H1 (cell line): ENCODE results near the gene COPS6. TPM values are rescaled to one million over a fixed set of nuclear protein-coding genes. Genes with fewer than 3 reads are reported as not detected.

Experiments used
- CTCF ChIA-PET: fragments of 300-600 bp; sonication (Branson Sonifier 250); formaldehyde crosslinking; loops from one replicate; lab custom pipeline; 2021; ENCODE audit not compliant: partially characterized antibody; lab: Charles Lee
- POLR2A ChIA-PET: fragments of 300-600 bp; sonication (Branson Sonifier 250); formaldehyde crosslinking; loops from one replicate; lab custom pipeline; 2021; ENCODE audit warnings: inconsistent platforms; ENCODE audit not compliant: partially characterized antibody; lab: Charles Lee
- DNase-seq, 2 experiments: peaks; one replicate each; pipeline versions ENCODE4 v3.0.0 to v3.0.0-alpha.2; 2010 to 2022; ENCODE audit warnings: low spot score in 2 of 2, low read depth in 1 of 2, mixed read lengths in 1 of 2
- FAIRE-seq: peaks from 2 replicates; lab custom pipeline; 2011; peaks lifted over from hg19 to GRCh38; lab: Jason Lieb, UNC
- H2AFZ ChIP-seq: 2 replicates; pipeline ENCODE4 v1.8.1; 2012; ENCODE audit warnings: low read length, inconsistent platforms
- H2AK5ac ChIP-seq: 2 replicates; pipeline ENCODE4 v1.6.1; 2013; ENCODE audit warnings: low read depth, low read length
- H2BK120ac ChIP-seq: replicated peaks from 2 replicates; pipeline ENCODE3; 2013; ENCODE audit warnings: low read depth, low read length, inconsistent platforms
- H2BK12ac ChIP-seq: 2 replicates; pipeline ENCODE4 v1.6.1; 2013; ENCODE audit warnings: low read depth, low read length
- H2BK15ac ChIP-seq: 2 replicates; pipeline ENCODE4 v1.6.1; 2013; ENCODE audit warnings: low read length
- H2BK20ac ChIP-seq: 2 replicates; pipeline ENCODE4 v1.6.1; 2013; ENCODE audit warnings: low read length
- H2BK5ac ChIP-seq: 2 replicates; pipeline ENCODE4 v1.6.1; 2013; ENCODE audit warnings: low read depth, low read length
- H3K14ac ChIP-seq: 2 replicates; pipeline ENCODE4 v1.6.1; 2013; ENCODE audit warnings: inconsistent platforms; ENCODE audit not compliant: insufficient read length
- H3K18ac ChIP-seq: 2 replicates; pipeline ENCODE4 v1.6.1; 2013; ENCODE audit warnings: low read length; ENCODE audit errors: extremely low read depth
- H3K23ac ChIP-seq: 2 replicates; pipeline ENCODE4 v1.6.1; 2013; ENCODE audit warnings: inconsistent platforms; ENCODE audit not compliant: insufficient read length
- H3K23me2 ChIP-seq: 2 replicates; pipeline ENCODE4 v1.6.1; 2013; ENCODE audit warnings: low read depth, low read length
- H3K27ac ChIP-seq: 2 replicates; pipeline ENCODE4 v1.6.1; 2011; ENCODE audit warnings: low read depth, low read length, inconsistent platforms
- H3K27me3 ChIP-seq, 4 experiments: replicated peaks in 1 of 4; 1 replicate in 1 of 4; 2 replicates in 3 of 4; pipeline versions ENCODE4 v1.6.1 to v1.8.1; 2011 to 2013; ENCODE audit warnings: low read length in 3 of 4, mild to moderate bottlenecking in 3 of 4, inconsistent platforms in 2 of 4, mixed read lengths in 2 of 4, moderate library complexity in 1 of 4; ENCODE audit not compliant: control insufficient read depth in 3 of 4, insufficient read depth in 3 of 4; ENCODE audit errors: extremely low read depth in 1 of 4
- H3K36me3 ChIP-seq, 4 experiments: 2 replicates each; pipeline versions ENCODE4 v1.6.1 to v1.8.1; 2011 to 2013; ENCODE audit warnings: mild to moderate bottlenecking in 4 of 4, low read length in 3 of 4, moderate library complexity in 2 of 4, control low read depth in 1 of 4, inconsistent platforms in 1 of 4; ENCODE audit not compliant: insufficient read depth in 4 of 4, control insufficient read depth in 2 of 4
- H3K4ac ChIP-seq: replicated peaks from 2 replicates; pipeline ENCODE3; 2013; ENCODE audit warnings: low read length, low read depth, mixed read lengths, inconsistent platforms; ENCODE audit not compliant: insufficient read length
- H3K4me1 ChIP-seq, 4 experiments: replicated peaks in 1 of 4; 1 replicate in 1 of 4; 2 replicates in 3 of 4; pipeline versions ENCODE4 v1.6.1 to v1.8.1; 2011 to 2013; ENCODE audit warnings: low read length in 3 of 4, inconsistent platforms in 2 of 4, mixed read lengths in 1 of 4; ENCODE audit not compliant: insufficient read depth in 4 of 4, control insufficient read depth in 3 of 4
- H3K4me2 ChIP-seq, 2 experiments: 2 replicates each; pipeline versions ENCODE4 v1.6.1 to v1.8.1; 2011 to 2013; ENCODE audit warnings: low read depth in 2 of 2, low read length in 2 of 2, control low read depth in 1 of 2, inconsistent platforms in 1 of 2, mild to moderate bottlenecking in 1 of 2; ENCODE audit not compliant: insufficient read depth in 1 of 2
- H3K4me3 ChIP-seq, 4 experiments: fragments of 200-600, 300-600 bp in 1 of 4; sonication (generic), shearing (Covaris generic), sonication (Bioruptor Twin) in 1 of 4; 2 replicates each; pipeline versions ENCODE4 v1.5.1 to v1.8.1; 2011 to 2016; ENCODE audit warnings: low read length in 4 of 4, low read depth in 3 of 4, control low read depth in 2 of 4, inconsistent platforms in 2 of 4, mild to moderate bottlenecking in 2 of 4, mixed read lengths in 1 of 4, moderate library complexity in 1 of 4; ENCODE audit not compliant: insufficient read depth in 2 of 4; ENCODE audit errors: extremely low read depth in 1 of 4
- H3K56ac ChIP-seq: replicated peaks from 2 replicates; pipeline ENCODE3; 2013; ENCODE audit warnings: low read depth, mild to moderate bottlenecking, mixed read lengths, low read length, inconsistent platforms; ENCODE audit not compliant: insufficient read length
- H3K79me1 ChIP-seq: 2 replicates; pipeline ENCODE4 v1.6.1; 2013; ENCODE audit warnings: low read depth, low read length, control low read depth
- H3K79me2 ChIP-seq, 2 experiments: 2 replicates each; pipeline versions ENCODE4 v1.6.1 to v1.8.1; 2012 to 2013; ENCODE audit warnings: low read length in 2 of 2, mild to moderate bottlenecking in 2 of 2, inconsistent platforms in 1 of 2; ENCODE audit not compliant: insufficient read depth in 2 of 2, control insufficient read depth in 1 of 2
- H3K9ac ChIP-seq, 4 experiments: replicated peaks in 1 of 4; 1 replicate in 1 of 4; 2 replicates in 3 of 4; pipeline versions ENCODE4 v1.6.1 to v1.8.1; 2011 to 2013; ENCODE audit warnings: low read depth in 3 of 4, low read length in 3 of 4, control low read depth in 2 of 4, mild to moderate bottlenecking in 2 of 4, moderate library complexity in 2 of 4, inconsistent platforms in 1 of 4; ENCODE audit errors: extremely low read depth in 1 of 4
- H3K9me3 ChIP-seq, 2 experiments: 2 replicates each; pipeline versions ENCODE4 v1.6.1 to v1.8.1; 2012 to 2013; ENCODE audit warnings: mild to moderate bottlenecking in 2 of 2, moderate library complexity in 2 of 2, control low read depth in 1 of 2, inconsistent platforms in 1 of 2, low read depth in 1 of 2, low read length in 1 of 2, mixed read lengths in 1 of 2; ENCODE audit not compliant: insufficient read depth in 2 of 2
- H4K20me1 ChIP-seq, 2 experiments: replicated peaks in 1 of 2; 2 replicates each; pipeline versions ENCODE3 to v1.8.1; 2011 to 2013; ENCODE audit warnings: inconsistent platforms in 2 of 2, low read length in 2 of 2, mild to moderate bottlenecking in 1 of 2; ENCODE audit not compliant: insufficient read depth in 2 of 2, control insufficient read depth in 1 of 2
- H4K5ac ChIP-seq: 2 replicates; pipeline ENCODE4 v1.6.1; 2013; ENCODE audit warnings: low read length, low read depth, mixed read lengths, inconsistent platforms; ENCODE audit not compliant: insufficient read length
- H4K8ac ChIP-seq: 2 replicates; pipeline ENCODE4 v1.8.0; 2013; ENCODE audit warnings: mild to moderate bottlenecking, moderate library complexity, low read length, inconsistent platforms; ENCODE audit not compliant: insufficient read depth; ENCODE audit errors: extremely low read depth
- H4K91ac ChIP-seq: replicated peaks from 2 replicates; pipeline ENCODE3; 2013; ENCODE audit warnings: low read length, mixed read lengths, inconsistent platforms; ENCODE audit not compliant: insufficient read length
- E2F6 ChIP-seq: IDR thresholded peaks from 2 replicates; pipeline ENCODE4 v1.6.1; 2012; ENCODE audit warnings: inconsistent platforms
- POLR2AphosphoS5 ChIP-seq: IDR thresholded peaks from 2 replicates; pipeline ENCODE4 v1.6.1; 2011; ENCODE audit warnings: low read depth, low read length
- SIN3A ChIP-seq, 2 experiments: IDR thresholded peaks in 1 of 2; conservative IDR thresholded peaks in 1 of 2; 2 replicates each; pipeline ENCODE4 v1.6.1; 2011 to 2012; ENCODE audit warnings: low read length in 2 of 2, improper control_type of control experiment in 1 of 2, low read depth in 1 of 2, mild to moderate bottlenecking in 1 of 2
- SP2 ChIP-seq: IDR thresholded peaks from 2 replicates; pipeline ENCODE4 v1.6.1; 2012; ENCODE audit warnings: mild to moderate bottlenecking, low read length, inconsistent platforms
- WGBS, 2 experiments: shearing (Covaris generic) in 1 of 2; methylation state at CpG; one replicate each; pipeline versions ENCODE4 v1.1.6 to v1.1.7; 2013 to 2015; ENCODE audit warnings: low lambda C conversion rate in 2 of 2, mixed read lengths in 2 of 2, inconsistent platforms in 1 of 2, low coverage in 1 of 2, missing lambda C conversion rate in 1 of 2; ENCODE audit not compliant: insufficient replicate concordance in 2 of 2, insufficient coverage in 1 of 2, insufficient read length in 1 of 2; ENCODE audit errors: extremely low coverage in 1 of 2, missing lambda C conversion rate in 1 of 2; 5-methylcytosine and 5-hydroxymethylcytosine counted together
- polyA plus RNA-seq, 7 experiments: library from polyadenylated mRNA; depleted of rRNA in 3 of 7; stranded (reverse) in 5 of 7; unstranded in 2 of 7; fragments of >200 nt in 5 of 7; fragments of 200-250 nt in 2 of 7; gene quantifications; 1 replicate in 5 of 7; 2 replicates in 1 of 7; 4 replicates in 1 of 7; pipeline versions ENCODE4 v1.2.1 to v1.2.3, GENCODE V29; 2011 to 2013; ENCODE audit warnings: missing spikeins in 2 of 7, mixed read lengths in 2 of 7
- total RNA-seq: library from RNA; stranded (reverse); fragmentation: NEBNext Ultra II Directional; extraction: Animal tissue kit (Norgen Biotek cat#: 25700); gene quantifications from 2 replicates; pipeline ENCODE4 v1.2.1, GENCODE V29; 2021

COPS6 gene
- total and polyA plus RNA-seq, 2 of the 8 experiments (the other 6 are each of a cell fraction or from before 2014, with no cell fraction given) = 127 to 225 TPM

- H3K79me2 ChIP-seq = no peaks in the 10 kb centered on the region
- no peak overlapping the region for H2BK12ac ChIP-seq
- WGBS, 2 experiments = 92% methylated on average over 7 of the region's 7 CpGs; no CpG with 5 or more reads in 1 of the 2 experiments
- no peaks in the 10 kb centered on the region; a peak in 1 of 7 replicates for H3K4me1 ChIP-seq
- H3K9ac ChIP-seq = no peak overlapping the region
- H2BK120ac ChIP-seq = no peak overlapping the region
- no peak overlapping the region for H3K4ac ChIP-seq
- H3K23ac ChIP-seq = no peak overlapping the region
- H4K5ac ChIP-seq = no peak overlapping the region
- TF ChIP-seq SP2 = no peak
- TF ChIP-seq POLR2AphosphoS5 = no peak
- no peak for TF ChIP-seq SIN3A (conservative IDR thresholded peaks at IDR 0.05 in 1 of 2, IDR thresholded peaks at IDR 0.05 in 1 of 2; ENCODE audit: low read depth in 1 of 2, low read length in 2 of 2)
- no peak for TF ChIP-seq E2F6
- H3K4me3 ChIP-seq = no peak overlapping the region
- H2BK5ac ChIP-seq = no peak overlapping the region
- DNase-seq (no peak), FAIRE-seq (no peak)
- H2AFZ ChIP-seq = no peak overlapping the region
- no peak overlapping the region for H3K14ac ChIP-seq
- CTCF ChIA-PET = no interaction called here
- H3K56ac ChIP-seq = no peak overlapping the region
- no peak overlapping the region for H3K18ac ChIP-seq
- no peak overlapping the region for H2BK20ac ChIP-seq
- peaks cover 0 to 21% (median 9%) of the 10 kb centered on the region in 4 experiments; a peak in 6 of 8 replicates for H3K36me3 ChIP-seq
- H2BK15ac ChIP-seq = no peak overlapping the region
- no peaks in the 10 kb centered on the region for H3K79me1 ChIP-seq
- H3K27me3 ChIP-seq = no peaks in the 10 kb centered on the region
- no peaks in the 10 kb centered on the region for H3K23me2 ChIP-seq
- no peaks in the 10 kb centered on the region for H4K20me1 ChIP-seq
- H4K91ac ChIP-seq = no peak overlapping the region
- H4K8ac ChIP-seq = no peak overlapping the region
- no peak overlapping the region for H3K4me2 ChIP-seq
- H3K9me3 ChIP-seq = peaks cover 0 to 8% of the 10 kb centered on the region in 2 experiments; a peak in 1 of 4 replicates
- POLR2A ChIA-PET = interaction anchor here (0.7 to 2.4 kb wide), 5 partner anchors 9 to 705 kb away, joined by 3 to 5 read pairs (median 3); no protein-coding TSS in a partner anchor
- H3K27ac ChIP-seq = no peak overlapping the region
- no peak overlapping the region for H2AK5ac ChIP-seq
Measured at GRCh38 chr7:100040575-100040974, 48.2 kb upstream of the COPS6 start.
